ENCODE measurements around the gene EBNA1BP2.
"Not testable (repeated sequence)": the region's sequence is repeated elsewhere in the genome, so short reads cannot be mapped to it uniquely, and the experiment has no call there.

Gene EBNA1BP2

GRCh38 chr1:43171312-43171875 lies 696 bp downstream of the EBNA1BP2 start:
- DNase-seq = no peak

- no peak for DNase-seq
Observed at GRCh38 chr1:43165765-43166164, 6.3 kb downstream of the EBNA1BP2 start.

- DNase-seq = no peak
Observed at GRCh38 chr1:43165162-43165561, 6.9 kb downstream of the EBNA1BP2 start.

DNA sequence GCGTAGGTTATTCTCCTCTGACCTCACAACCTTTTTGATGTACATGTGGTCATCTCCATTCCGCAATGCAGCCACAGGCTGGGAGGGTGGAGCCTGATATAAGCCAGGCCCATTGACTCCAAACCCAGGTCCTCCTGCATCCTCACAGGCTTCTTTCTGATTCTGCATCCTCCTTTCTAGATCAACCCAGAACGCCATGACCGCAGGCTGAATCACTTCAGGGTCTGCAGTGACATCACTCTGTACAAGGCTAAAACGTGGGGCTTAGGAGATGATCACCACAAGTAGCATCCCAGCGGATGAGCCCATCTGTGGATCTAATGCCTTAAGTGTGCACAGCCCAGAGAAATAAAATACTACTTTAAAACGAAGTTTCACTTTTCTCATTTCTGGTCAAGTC lies 16.1 kb downstream of the EBNA1BP2 start:
- no peak for DNase-seq

GRCh38 chr1:43153443-43153842 lies 18.6 kb downstream of the EBNA1BP2 start:
- no peak for DNase-seq

GRCh38 chr1:43152866-43153265 lies 19.2 kb downstream of the EBNA1BP2 start:
- peak; percentile 46 for DNase-seq

GRCh38 chr1:43149889-43150288 lies 22.2 kb downstream of the EBNA1BP2 start:
- no peak for DNase-seq

- DNase-seq = no peak
Observed at GRCh38 chr1:43147625-43148327, 24.3 kb downstream of the EBNA1BP2 start.

DNA sequence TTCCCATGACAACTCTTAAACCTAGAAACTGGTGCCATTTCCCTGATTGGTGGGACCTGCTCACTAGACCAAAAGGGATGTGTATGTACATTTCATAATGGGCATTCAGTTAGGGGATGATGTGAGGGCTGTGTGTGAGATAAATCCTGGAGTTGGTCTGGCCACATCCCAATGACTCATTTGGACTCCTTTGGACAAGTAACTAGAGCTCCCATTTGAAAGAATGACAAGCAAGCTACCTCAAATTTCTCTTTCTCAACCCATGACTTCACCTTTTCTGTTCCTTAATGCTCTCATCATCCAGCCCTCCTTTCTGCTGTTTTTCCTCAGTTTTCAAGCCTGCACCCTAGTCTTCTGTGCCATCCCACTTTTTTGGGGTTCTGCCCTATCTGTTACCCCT lies 27.9 kb downstream of the EBNA1BP2 start:
- DNase-seq = no peak

DNA sequence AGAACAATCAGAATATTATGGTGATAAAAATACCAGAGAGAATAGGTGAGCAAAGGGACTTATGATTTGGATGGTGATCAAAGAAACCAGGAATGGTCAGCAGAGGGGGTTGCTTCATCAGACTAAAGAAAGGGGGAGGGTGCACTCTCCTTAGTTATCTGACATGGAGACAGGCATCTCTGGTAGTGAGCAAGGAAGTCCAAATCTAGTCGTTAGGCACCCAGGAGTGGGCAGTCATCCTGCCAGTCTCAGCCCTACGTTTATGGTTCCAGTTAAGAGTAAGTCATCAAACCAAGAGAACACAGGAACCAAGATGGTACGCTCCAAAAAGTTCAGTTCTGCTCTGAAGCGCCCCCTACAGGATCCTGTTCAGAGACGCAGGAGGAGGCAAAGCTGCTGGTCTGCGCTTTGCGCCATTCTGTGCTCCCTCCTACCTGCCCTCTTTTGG lies 28.6 kb downstream of the EBNA1BP2 start:
- no peak for DNase-seq

- no peak for DNase-seq
Observed at GRCh38 chr1:43140583-43140982, 31.5 kb downstream of the EBNA1BP2 start.

- no peak for DNase-seq
Observed at GRCh38 chr1:43140010-43140409, 32.1 kb downstream of the EBNA1BP2 start.

DNA sequence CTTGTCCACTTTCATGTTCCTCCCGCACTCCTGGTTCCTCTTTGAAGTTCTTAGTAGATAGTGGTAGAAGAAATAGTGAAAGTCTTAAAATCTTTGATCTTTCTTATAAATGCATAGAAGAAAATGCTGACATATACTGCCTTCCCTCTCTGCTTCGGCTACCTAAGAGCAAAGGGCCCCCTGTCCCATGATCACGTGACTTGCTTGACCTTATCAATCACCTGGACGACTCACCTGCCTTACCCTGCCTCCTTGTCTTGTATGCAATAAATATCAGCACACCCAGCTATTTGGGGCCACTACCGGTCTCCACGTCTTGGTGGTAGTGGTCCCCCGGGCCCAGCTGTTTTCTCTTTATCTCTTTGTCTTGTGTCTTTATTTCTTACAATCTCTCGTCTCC lies 32.8 kb downstream of the EBNA1BP2 start:
- peak; percentile 34 for DNase-seq

DNA sequence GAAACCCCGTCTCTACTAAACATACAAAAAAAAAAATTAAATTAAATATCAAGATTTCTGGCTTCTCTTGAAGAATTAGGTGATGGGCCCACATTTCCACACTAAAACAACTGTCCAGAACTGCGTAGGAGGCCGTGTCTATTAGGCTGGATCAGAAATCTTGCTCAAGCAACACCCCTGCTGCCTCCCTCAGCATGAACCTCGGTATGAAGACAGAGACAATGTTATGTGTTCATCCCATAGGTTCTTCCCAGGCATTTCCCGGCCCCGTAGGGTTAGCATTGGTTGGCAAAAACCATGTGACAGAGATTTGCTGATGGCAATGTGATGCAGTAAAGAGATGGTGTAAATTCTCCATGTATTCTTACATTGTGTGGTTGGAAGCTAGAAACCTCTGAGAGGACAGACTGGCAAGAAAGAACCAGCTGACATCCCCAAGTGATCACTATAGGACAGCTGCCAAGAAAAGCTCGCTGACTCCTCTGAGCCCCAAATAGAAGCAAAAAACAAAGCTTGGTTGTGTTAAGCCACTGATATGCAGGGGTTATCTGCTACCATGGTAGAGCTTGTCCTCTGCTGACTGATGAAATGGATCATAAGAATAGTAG lies 34.5 kb downstream of the EBNA1BP2 start:
- no peak for DNase-seq

GRCh38 chr1:43135857-43136781 lies 36.0 kb downstream of the EBNA1BP2 start:
- peak; percentile 32 for DNase-seq

DNA sequence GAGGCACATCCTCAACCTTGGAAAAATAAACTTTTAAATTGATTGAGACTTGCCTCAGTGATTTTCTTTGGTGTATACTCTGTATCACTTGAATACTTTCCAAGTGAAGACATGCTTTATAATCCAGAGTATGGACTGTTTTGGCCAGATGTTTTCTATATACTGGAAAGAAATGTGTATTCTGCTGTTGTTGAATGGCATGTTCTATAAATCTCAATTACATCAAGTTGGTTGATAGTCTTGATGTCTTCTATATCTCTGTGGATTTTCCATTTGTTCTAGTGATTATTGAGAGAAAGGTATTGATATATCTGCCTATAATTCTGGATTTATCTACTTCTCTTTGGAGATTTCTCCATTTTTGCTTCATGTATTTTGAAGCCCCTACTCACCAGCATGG lies 37.5 kb downstream of the EBNA1BP2 start:
- no peak for DNase-seq

GRCh38 chr1:43134068-43134467 lies 38.0 kb downstream of the EBNA1BP2 start:
- DNase-seq = no peak

- DNase-seq = no peak
Observed at GRCh38 chr1:43129426-43129825, 42.7 kb downstream of the EBNA1BP2 start.

DNA sequence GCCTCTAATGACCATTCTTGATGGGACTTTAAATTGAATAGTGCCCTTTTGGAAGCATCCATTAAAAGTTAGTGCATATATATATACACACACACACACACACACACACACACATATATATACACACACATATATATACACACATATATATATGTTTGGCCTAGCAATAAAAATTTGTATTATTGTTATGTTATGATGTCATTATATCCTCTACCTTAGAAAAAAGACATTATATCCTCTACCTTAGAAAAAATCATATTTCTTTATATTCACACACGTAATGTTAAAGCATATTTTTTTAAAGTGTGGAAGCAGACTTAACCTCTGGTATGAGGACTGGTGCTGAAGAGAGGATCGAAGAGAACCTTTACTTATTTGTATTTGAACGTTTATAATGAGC lies 43.3 kb downstream of the EBNA1BP2 start:
- DNase-seq = no peak

DNA sequence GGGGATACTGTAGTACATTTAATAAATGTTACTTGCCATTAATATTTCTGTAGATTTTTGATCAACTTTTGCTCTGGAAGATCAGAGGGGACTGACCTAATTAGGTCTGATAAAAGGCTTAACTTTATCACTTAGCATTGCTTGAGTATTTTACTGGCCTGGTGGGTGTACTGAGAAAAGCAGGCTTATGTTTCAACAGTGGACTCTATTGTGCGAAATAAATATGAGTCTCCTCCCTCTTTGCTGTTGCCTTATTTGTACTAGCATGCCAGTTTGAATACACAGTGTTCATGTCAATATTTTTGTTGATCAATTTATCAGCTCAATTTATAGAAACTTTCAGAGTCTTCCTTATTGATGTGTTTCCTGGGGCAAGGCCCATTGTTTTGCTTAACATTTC lies 49.1 kb downstream of the EBNA1BP2 start:
- DNase-seq = no peak

GRCh38 chr1:43121256-43121900 lies 50.7 kb downstream of the EBNA1BP2 start:
- no peak for DNase-seq

GRCh38 chr1:43119928-43120586 lies 52.0 kb downstream of the EBNA1BP2 start:
- not testable (repeated sequence) for DNase-seq
